ENCODE data around the gene PPP2R2D.
A peak's percentile ranks its signal among the peaks of the same experiment; 100 is the strongest.
"Not testable (repeated sequence)": the region's sequence is repeated elsewhere in the genome, so short reads cannot be mapped to it uniquely, and the experiment has no call there.

PPP2R2D gene

GRCh38 chr10:131949041-131949862 is 48.4 kb downstream of the PPP2R2D start:
- DNase-seq (ENCODE audit: low spot score) = no peak

- not testable (repeated sequence) for DNase-seq (ENCODE audit: low spot score)
These were observed 49.1 kb downstream of the PPP2R2D start for GRCh38 chr10:131949908-131950307.

DNA sequence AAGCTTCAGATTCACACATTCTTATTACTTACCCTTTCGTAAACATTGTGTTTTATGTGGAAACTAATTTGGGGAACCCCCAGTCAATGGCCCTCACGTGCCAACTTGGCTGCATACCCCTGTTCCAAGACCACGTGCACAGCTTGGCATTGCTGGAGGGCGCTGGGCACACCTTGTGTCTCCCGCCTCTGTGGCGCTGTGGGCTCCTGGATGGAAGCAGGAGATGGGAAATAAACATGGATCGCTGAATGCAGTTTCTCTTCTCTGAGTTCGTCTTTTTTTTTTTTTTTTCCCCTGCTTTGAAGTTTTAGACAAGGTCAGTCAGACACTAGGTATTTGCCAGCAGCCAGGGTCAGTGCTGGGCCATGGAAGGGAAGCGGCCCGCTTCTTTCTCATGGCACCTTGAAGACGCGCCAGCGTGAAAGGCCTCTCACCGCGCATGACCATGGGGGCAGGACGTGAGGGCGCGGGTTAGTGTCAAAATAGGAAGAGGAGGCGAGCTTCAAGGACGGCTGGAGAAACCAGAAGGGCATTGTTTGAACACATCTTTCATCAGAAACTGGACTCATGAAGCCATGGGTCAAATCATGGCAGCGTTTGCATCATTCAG is 53.7 kb downstream of the PPP2R2D start:
- no peak for DNase-seq (ENCODE audit: low spot score)

GRCh38 chr10:131955591-131956340 is 55.0 kb downstream of the PPP2R2D start:
- no peak for DNase-seq (ENCODE audit: low spot score)

DNA sequence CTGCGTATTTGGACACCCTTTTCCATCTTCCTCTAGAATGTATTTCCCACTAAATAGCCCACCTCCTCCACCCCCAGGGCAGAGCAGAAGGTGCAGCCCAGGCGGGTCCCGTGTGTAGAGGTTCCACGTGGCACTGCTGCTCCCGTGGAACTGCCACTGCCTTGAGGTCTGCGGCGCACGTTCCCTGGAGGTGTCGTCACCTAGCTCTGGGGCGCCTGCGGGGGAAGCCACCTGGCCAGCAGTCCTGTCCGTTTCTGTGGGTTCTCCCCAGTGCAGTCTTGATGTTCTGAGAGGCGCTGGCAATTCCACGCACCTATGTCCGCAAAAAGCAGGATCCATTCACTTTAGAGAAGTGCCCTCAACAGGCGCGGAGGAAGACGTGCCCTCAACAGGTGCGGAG is 59.0 kb downstream of the PPP2R2D start:
- no peak for DNase-seq (ENCODE audit: low spot score)

GRCh38 chr10:131960631-131961046 is 59.8 kb downstream of the PPP2R2D start:
- no peak for DNase-seq (ENCODE audit: low spot score)

DNA sequence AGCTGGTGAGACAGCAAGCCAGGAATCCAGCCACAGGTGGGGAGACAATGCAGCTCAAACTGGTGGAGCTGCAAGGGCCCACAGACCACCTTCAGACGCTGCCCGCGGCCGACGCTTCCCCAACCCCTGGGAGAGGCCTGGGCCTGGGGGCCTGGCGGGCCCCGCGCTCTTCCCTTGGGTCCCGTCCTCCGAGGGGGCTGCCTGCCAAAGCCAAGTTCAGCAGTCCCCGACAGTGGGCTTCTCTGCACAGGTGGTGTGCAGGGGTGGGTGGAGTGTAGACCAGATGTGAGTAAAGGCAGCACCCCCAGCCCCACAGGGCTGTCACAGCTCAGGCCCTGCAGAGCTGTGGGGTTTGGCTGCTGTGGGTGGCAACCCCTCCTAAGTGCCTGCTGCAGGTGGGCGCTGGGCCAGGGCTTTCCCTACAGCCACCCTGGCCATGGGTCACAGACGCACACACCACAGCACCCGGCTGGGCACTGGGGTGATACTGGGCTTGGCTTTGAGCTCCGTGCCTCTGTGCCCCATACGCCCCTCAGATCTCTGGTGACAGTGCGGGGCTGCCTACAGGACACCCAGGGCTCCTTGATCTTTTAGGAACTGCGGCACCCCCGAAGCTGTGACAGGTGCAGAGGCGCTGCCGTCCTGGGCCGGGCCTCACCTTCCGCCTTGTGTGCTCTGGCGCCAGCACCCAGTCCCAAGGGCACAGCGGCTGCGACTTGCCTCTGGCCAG is 60.4 kb downstream of the PPP2R2D start:
- no peak for DNase-seq (ENCODE audit: low spot score)

DNA sequence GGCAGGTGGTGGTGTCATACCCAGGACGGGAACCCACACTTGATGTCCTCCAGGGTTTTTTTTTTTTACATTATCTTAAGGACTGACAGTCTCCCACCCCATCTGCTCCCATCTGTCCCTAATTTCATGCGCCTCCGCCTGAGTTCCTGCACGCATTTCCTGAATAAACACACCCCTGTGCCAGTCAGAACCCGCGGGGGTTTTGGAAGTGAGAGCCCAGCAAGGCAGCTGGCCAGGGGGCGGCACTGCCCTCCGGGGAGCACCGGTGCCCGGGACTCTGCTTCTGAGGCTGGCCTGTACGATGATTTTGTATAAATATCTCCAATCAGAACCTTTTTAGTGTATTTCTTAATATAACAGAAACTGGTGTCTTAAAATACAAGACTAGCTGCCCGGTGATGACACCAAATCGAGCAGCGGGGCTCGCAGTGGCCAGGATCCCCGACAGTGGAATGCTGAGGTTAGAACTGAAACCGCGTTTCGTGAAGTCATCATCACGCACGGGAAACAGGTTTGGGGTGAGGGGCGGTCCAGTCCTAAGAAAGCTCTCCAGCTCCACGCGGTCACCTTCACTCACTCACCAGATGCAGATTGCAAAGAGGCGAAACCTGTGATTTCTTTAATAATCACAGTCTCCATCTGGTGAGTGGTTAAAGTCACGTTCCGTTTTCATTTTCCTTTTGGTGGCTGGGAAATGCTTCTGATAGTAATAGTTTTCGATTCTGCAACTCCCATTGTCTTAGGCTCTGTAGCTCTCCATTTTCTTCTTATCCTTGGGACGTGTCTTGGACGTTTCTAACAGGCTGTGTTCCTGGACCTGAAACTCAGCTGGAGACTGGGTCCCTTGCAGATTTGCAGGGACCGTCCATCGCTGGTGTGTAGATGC is 61.2 kb downstream of the PPP2R2D start:
- no peak for DNase-seq (ENCODE audit: low spot score)

DNA sequence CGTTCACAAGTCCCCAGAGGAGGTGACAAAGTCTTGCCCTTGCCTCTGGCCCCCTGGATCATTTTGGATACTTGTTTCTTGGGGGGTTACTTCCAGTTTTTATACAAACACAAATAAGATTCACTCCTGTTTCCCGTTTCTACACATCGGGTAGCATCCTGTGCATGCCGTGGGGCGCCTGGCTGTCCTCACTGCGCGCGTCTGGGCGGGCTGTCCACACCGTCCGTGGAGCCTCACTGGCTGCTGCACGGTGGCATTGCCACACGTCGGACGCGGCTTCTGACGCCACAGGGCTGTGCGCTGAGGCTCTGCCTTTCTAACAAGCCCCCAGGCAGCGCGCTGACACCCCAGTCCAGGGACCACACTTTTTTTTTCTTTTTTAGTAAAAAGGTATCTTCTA is 62.5 kb downstream of the PPP2R2D start:
- no peak for DNase-seq (ENCODE audit: low spot score)

DNA sequence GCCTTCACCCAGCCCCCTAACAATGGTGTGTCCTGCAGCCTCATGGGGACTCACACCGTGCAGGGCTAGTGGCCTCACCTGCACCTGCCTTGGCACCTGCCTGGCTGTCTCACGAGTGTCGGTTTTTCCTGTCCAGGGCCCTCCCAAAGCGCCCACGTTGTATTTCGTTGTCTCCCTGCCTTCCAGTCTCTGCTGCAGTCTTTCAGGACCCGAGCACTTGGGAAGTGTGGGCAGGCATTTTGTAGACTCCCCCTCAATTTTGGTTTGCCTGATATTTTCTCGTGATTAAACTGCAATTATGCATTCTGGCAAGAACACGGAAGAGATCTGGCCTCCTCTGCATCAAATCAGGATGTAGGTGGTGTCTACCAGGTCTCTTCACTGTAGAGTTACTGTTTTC is 63.0 kb downstream of the PPP2R2D start:
- no peak for DNase-seq (ENCODE audit: low spot score)

GRCh38 chr10:131964298-131964697 is 63.5 kb downstream of the PPP2R2D start:
- DNase-seq (ENCODE audit: low spot score) = no peak

- no peak for DNase-seq (ENCODE audit: low spot score)
These were observed 68.1 kb downstream of the PPP2R2D start for GRCh38 chr10:131968949-131969348.

DNA sequence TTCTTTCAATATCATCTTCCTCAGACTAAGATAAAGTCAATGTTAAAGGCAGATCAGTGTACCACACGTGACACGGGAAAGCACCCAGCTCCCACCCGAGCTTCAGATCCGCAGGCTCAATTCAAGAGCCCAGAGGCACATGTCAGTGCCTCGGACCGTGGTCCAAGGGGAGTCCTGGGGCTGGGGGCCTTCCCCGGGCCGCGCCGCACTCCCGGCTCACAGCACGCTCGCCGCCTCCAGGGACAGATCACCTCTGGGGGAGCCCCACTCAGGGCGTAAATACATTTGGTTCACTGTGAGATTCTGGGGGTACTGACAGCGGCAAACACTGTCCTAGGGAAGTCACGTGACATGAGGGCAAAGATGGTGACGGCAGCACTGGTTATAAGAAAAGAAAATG is 70.1 kb downstream of the PPP2R2D start:
- DNase-seq (ENCODE audit: low spot score) = no peak

DNA sequence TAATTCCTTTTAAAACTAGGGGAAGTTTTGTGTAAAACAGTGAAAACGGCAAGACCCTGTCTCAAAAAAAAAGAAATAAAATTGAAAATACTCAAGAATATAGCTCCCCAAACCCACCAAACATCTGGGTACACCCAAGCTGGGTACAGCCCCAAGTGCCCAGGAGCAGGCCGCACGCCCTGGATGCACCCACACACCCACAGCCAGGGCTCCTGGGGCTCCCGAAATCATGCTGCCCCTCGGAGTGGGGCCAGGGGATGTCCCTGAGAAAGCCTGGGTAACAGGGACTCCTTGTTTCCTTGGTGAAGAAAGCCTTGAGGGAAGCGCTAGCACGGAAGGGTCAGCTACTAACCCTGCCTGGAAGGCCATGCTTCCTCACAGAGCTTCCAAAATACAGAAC is 70.8 kb downstream of the PPP2R2D start:
- DNase-seq (ENCODE audit: low spot score) = no peak

- DNase-seq (ENCODE audit: low spot score) = peak; percentile 58
These were observed 71.8 kb downstream of the PPP2R2D start for GRCh38 chr10:131972474-131973071.

DNA sequence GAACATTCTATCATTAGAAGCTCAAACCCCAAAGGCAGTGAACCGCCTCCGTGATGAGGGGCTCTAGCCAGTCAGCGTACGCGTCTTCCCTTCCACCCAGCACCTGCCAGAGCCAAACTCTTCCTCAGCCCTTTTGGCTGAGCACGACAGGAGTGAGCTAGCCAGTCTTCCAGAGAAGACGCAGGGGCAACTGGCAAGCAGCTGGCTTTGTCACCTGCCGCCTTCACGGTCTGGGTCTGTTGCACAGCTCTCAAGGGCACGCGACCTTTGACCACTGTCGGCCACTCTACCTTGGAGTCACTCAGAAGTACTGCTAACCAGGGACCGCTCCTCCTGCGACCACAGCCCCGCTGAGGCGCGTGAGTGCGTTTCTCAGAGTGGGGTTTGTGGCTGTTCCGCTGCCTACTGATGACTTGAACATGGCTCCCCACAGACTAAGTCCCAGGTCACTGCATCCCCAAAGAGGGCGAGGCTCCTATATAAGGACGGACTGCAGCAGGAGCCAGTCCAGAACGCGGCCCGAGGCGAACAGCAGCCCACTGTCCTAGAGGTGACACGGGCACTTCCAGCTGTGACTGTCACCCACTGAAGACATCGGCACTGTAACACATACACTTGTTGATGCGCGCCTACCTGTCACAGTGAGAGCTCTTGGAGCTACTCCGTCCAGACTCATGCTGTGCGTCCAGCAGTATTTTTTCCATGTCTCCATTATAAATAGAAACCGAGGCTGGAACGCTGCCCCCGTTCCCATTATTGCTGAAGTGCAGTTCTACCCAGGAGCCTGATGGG is 72.5 kb downstream of the PPP2R2D start:
- DNase-seq (ENCODE audit: low spot score) = no peak

DNA sequence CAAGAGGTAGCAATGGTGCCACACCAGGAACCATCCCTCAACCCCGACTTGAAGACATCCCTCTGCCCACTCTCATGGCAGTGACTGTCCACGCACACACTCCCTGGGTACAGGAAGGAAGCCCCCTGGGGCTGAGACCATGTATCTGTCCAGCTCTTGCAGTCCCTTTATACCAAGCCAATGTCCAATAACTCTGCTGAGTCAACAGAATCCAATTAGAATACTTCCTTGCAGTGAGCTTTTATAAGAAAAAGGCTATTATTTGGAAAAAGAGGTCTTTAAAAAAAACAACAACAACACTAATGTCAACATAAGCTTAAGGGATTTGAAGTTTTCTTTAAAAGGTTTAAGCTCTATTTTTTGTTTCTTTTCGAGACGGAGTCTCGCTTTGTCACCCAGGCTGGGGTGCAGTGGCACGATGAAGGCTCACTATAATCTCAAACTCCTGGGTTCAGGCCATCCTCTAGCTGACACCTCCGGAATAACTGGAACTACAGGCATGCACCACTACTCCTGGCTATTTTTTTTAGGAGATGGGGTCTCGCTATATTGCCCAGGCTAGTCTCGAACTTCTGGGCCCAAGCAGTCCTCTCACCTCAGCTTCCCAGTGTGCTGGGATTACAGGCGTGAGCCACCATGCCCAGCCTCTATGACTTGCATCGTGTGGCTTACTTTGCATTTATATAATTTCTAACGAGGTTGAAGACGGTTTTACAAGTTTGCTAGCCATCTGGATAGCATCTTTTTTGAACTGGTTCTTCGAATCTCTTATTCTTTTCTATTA is 73.4 kb downstream of the PPP2R2D start:
- no peak for DNase-seq (ENCODE audit: low spot score)

DNA sequence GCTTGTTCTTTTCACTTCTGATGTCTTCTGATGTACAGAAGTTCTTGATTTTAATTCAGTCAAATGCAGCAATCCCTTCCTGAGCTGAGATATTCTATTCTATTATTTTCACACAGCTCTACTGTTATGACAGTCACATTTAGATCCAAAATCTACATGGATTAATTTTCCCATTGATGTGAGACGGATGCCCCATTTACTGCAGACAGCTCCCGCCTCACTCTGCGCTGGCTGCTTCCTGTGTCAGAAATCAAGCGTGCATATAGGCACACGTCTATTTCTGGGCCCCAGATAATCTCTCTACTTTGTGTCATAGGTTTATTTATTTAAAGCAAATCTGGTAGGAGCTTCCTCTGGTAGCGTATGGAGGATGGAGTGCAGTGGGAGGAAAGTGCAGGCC is 74.2 kb downstream of the PPP2R2D start:
- DNase-seq (ENCODE audit: low spot score) = no peak

DNA sequence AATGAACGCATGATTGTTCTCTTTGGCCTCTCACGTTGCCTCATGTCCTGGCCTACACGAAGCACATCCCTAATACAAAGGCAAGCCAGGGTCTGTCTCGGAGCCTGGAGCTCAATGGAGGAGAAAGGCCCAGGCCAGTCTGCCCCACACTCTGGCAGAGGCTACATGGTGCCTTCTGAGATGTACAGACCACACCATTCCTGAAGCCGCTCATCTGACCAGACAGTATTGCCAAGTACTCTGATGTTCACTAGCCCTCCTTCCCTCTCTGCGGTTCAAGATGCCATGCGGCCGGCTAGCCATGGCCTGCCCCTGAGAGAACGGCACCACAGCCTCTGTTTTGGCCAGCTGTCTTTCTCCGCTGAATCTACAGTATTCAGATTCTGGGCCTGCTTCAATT is 75.0 kb downstream of the PPP2R2D start:
- no peak for DNase-seq (ENCODE audit: low spot score)

All from AG08396 (cell line).